KBM-7 (cell line): Measurements from ENCODE around the gene IFNG-AS1.

Experiments used
- DNase-seq: peaks from one replicate; pipeline ENCODE4 v3.0.0-alpha.2; 2015
- in situ Hi-C: fragments of 300-500 bp; cut with MboI; formaldehyde crosslinking; loops from 2 replicates; pipeline ENCODE4 v1.14.3; 2020; ENCODE audit warnings: low sequenced_read_pairs, low pct_unique_long_range_greater_than_20kb, mixed read lengths

IFNG-AS1 gene

GRCh38 chr12:67988601-67989021 lies 636 bp upstream of the IFNG-AS1 start:
- in situ Hi-C loops = no loop called here
- DNase-seq = no peak

GRCh38 chr12:67991158-67991557 lies 1.9 kb downstream of the IFNG-AS1 start:
- no peak for DNase-seq
- in situ Hi-C loops = no loop called here

- DNase-seq = no peak
- in situ Hi-C loops = no loop called here
These were observed 3.9 kb downstream of the IFNG-AS1 start for GRCh38 chr12:67993143-67993542.

- in situ Hi-C loops = no loop called here
- DNase-seq = no peak
These were observed 4.8 kb downstream of the IFNG-AS1 start for GRCh38 chr12:67994046-67994445.

- in situ Hi-C loops = no loop called here
These were observed 7.1 kb downstream of the IFNG-AS1 start for GRCh38 chr12:67996347-67996746.

GRCh38 chr12:67998379-67998778 lies 9.1 kb downstream of the IFNG-AS1 start:
- in situ Hi-C loops = no loop called here
- no peak for DNase-seq

More at GRCh38 chr12:67996347-67996746, 7.1 kb downstream of the IFNG-AS1 start:
- DNase-seq = no peak

- in situ Hi-C loops = no loop called here
These were observed 10.0 kb downstream of the IFNG-AS1 start for GRCh38 chr12:67999244-67999643.

GRCh38 chr12:68001486-68002466 lies 12.5 kb downstream of the IFNG-AS1 start:
- peak; percentile 20 for DNase-seq
- in situ Hi-C loops = no loop called here

More at GRCh38 chr12:67999244-67999643, 10.0 kb downstream of the IFNG-AS1 start:
- DNase-seq = no peak

GRCh38 chr12:68003777-68004176 lies 14.5 kb downstream of the IFNG-AS1 start:
- no peak for DNase-seq
- in situ Hi-C loops = no loop called here

- no peak for DNase-seq
- in situ Hi-C loops = no loop called here
These were observed 17.8 kb downstream of the IFNG-AS1 start for GRCh38 chr12:68007033-68007432.

- in situ Hi-C loops = no loop called here
- no peak for DNase-seq
These were observed 18.2 kb downstream of the IFNG-AS1 start for GRCh38 chr12:68007466-68007865.

GRCh38 chr12:68011206-68011881 lies 22.1 kb downstream of the IFNG-AS1 start:
- in situ Hi-C loops = no loop called here
- no peak for DNase-seq

GRCh38 chr12:68011882-68012207 lies 22.6 kb downstream of the IFNG-AS1 start:
- in situ Hi-C loops = no loop called here
- DNase-seq = no peak

- in situ Hi-C loops = no loop called here
- DNase-seq = no peak
These were observed 23.5 kb downstream of the IFNG-AS1 start for GRCh38 chr12:68012712-68013111.

GRCh38 chr12:68013181-68013580 lies 23.9 kb downstream of the IFNG-AS1 start:
- DNase-seq = no peak
- in situ Hi-C loops = no loop called here

- no peak for DNase-seq
- in situ Hi-C loops = no loop called here
These were observed 26.9 kb downstream of the IFNG-AS1 start for GRCh38 chr12:68016136-68016535.

- in situ Hi-C loops = no loop called here
- DNase-seq = no peak
These were observed 29.1 kb downstream of the IFNG-AS1 start for GRCh38 chr12:68018315-68018714.

GRCh38 chr12:68020049-68020448 lies 30.8 kb downstream of the IFNG-AS1 start:
- no peak for DNase-seq
- in situ Hi-C loops = no loop called here

- DNase-seq = no peak
- in situ Hi-C loops = no loop called here
These were observed 31.5 kb downstream of the IFNG-AS1 start for GRCh38 chr12:68020699-68021098.

GRCh38 chr12:68028647-68029046 lies 39.4 kb downstream of the IFNG-AS1 start:
- in situ Hi-C loops = no loop called here
- DNase-seq = no peak
